GM06990 (cell line): ENCODE results near the gene ALK.

ENCODE experiments used
- DNase-seq: peaks from one replicate; pipeline ENCODE4 v3.0.0-alpha.2; 2011; ENCODE audit not compliant: insufficient read length; ENCODE audit errors: extremely low read depth
- H3K27me3 ChIP-seq: replicated peaks from 2 replicates; pipeline ENCODE4 v1.6.0; 2011; ENCODE audit warnings: low read length; ENCODE audit not compliant: control insufficient read depth, insufficient read depth
- H3K36me3 ChIP-seq: 2 replicates; pipeline ENCODE4 v1.5.1; 2011; ENCODE audit warnings: low read length; ENCODE audit not compliant: control insufficient read depth, insufficient read depth
- H3K4me3 ChIP-seq: replicated peaks from 2 replicates; pipeline ENCODE4 v1.5.1; 2011; ENCODE audit warnings: low read depth, mild to moderate bottlenecking, control low read depth, low read length
- TF ChIP-seq, protein P1 (sequence below): IDR thresholded peaks from 2 replicates; pipeline ENCODE4 v1.5.1; 2011; ENCODE audit warnings: low read length, control low read depth, mild to moderate bottlenecking, inconsistent platforms; ENCODE audit not compliant: insufficient read depth, poor library complexity, severe bottlenecking

ALK gene

DNA sequence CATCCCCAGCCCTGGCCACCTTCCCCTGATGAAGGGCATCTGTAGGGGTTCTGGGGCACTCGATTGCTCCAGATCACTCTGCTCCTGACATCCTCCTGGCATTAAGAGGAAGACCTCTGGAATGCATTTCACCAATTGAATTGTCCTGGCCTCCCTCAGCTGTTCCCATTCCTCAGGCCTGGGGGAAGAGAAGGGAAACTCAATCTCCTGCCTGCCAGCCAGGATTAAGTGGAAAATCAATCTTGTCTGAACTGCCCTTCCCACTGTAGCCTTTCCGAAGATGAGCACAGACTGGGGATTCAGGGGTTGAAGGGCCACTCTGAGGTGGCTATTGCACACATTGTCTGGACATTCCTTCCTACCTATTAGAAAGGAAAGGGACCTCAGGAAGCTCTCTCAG, 99.8 kb downstream of the ALK start:
- no peak for DNase-seq
- Histone ChIP-seq H3K4me3 (no peak overlapping the region), H3K36me3 (no peaks in the 10 kb centered on the region), H3K27me3 (no peaks in the 10 kb centered on the region; the same call in 1 of the 2 replicates)
- TF ChIP-seq, protein P1, sequence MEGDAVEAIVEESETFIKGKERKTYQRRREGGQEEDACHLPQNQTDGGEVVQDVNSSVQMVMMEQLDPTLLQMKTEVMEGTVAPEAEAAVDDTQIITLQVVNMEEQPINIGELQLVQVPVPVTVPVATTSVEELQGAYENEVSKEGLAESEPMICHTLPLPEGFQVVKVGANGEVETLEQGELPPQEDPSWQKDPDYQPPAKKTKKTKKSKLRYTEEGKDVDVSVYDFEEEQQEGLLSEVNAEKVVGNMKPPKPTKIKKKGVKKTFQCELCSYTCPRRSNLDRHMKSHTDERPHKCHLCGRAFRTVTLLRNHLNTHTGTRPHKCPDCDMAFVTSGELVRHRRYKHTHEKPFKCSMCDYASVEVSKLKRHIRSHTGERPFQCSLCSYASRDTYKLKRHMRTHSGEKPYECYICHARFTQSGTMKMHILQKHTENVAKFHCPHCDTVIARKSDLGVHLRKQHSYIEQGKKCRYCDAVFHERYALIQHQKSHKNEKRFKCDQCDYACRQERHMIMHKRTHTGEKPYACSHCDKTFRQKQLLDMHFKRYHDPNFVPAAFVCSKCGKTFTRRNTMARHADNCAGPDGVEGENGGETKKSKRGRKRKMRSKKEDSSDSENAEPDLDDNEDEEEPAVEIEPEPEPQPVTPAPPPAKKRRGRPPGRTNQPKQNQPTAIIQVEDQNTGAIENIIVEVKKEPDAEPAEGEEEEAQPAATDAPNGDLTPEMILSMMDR, result no peak

DNA sequence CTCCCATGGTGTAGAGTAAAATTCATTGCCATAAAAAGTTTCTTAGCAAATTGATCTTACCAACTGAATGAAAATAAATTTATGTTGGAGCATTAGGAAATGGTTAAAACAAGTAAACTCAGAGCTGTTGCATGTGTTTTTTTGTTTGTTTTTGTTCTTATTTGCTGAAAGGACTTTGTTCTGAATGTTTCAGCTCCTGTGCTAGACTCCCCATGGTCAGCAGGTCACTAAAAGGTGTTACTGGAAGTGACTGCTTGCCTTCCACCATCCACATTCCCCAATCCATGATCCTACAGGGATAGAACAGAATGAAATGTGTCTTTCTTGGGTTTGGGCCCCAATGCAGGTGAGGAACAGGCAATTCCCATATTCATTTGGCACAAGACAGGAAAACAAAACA, 101.8 kb downstream of the ALK start:
- TF ChIP-seq, protein P1, result no peak
- Histone ChIP-seq H3K27me3 (no peaks in the 10 kb centered on the region; the same call in none of the 2 replicates), H3K36me3 (no peaks in the 10 kb centered on the region), H3K4me3 (no peak overlapping the region)
- no peak for DNase-seq

DNA sequence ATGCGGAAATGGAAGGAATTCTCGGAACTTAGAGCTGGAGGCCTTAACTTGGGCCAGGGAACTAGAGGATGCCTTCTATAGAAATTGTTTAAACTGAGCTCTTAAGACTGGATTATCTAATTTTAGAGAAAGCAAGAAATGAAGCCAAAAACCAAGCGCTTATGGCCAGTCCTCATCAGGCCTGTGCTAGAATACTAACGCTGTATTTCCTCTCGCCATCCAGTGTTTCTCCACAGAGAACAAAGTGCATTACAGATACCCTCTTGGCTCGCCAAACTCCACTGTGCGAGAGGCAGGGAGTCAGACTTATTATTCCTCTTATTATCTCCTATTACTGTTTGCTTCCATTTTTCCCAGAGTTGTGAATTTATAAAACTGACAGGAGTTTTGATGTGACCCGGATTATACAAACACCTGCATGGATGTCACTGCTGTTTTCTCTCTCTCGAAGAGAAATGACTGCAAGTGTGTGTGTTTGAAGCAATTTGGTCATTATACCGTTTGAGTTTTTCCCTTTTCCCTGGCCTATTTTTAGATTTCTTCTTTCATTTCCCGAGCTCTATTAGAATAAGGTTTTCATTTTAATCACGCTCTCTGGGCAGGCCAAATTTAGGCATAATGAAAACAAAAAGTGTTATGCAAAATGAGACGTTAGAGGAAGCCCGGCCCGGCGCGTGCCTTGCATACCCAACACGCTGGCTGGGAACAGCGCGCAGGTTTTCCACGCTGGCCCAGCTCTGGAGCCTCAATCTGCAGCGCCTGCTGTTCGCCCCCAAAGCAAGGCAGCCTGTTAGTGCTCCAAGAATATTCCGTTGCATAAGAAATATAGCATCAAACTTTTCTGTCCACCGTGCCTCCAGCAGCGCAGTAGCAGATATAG, 103.3 kb downstream of the ALK start:
- no peak for DNase-seq
- no peaks in the 10 kb centered on the region for H3K36me3 ChIP-seq
- TF ChIP-seq, protein P1, result no peak
- H3K27me3 ChIP-seq, result no peaks in the 10 kb centered on the region; the same call in none of the 2 replicates
- no peak overlapping the region for H3K4me3 ChIP-seq

DNA sequence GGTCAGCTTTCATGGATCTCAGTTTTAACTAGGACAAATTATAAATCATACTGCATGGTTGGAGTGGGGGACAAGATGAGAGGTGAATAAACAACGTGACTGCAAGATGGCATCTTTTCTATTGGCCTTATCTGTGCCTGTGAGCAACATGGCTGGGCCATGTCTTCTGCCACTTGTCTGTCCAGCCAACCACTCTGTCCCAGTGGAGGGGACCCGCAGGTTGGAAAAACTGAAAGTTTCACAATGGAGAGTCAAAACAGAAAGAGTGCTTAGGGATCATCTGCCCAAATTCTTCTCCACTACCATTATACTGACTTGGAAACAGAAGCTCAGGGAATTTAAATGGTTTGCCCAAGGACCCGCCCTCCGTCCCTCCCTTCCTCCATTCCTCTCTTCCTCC, 104.1 kb downstream of the ALK start:
- Histone ChIP-seq H3K4me3 (no peak overlapping the region), H3K36me3 (no peaks in the 10 kb centered on the region), H3K27me3 (no peaks in the 10 kb centered on the region; the same call in none of the 2 replicates)
- no peak for DNase-seq
- TF ChIP-seq, protein P1, result no peak

DNA sequence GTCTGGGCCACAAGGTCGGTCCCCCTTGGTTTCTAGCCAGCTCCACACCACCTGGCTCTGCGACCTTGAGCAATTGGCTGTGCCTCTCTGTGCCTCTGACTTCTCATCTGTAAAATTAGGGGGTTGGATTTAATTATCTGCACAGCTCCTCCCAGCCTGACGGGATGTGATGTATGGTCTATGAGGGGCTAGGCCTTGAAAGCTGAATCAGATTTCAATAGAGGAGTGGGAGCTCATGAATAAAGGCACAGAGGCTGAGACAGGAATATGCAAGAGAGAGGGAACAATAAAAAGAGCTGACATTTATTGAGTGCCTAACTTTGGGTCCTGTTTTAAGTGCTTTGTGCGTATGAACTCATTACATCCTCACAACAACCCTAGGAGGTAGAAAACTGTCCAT, 104.7 kb downstream of the ALK start:
- H3K4me3 ChIP-seq, result no peak overlapping the region
- DNase-seq, result no peak
- no peaks in the 10 kb centered on the region for H3K36me3 ChIP-seq
- H3K27me3 ChIP-seq, result no peaks in the 10 kb centered on the region; the same call in none of the 2 replicates
- TF ChIP-seq, protein P1, result no peak
